H1 (cell line): Measurements from ENCODE around the gene PAX7. TPM values are rescaled to one million over a fixed set of nuclear protein-coding genes. Genes with fewer than 3 reads are reported as not detected.

Experiments used
- EP300 ChIP-seq, 2 experiments: IDR thresholded peaks; 1 replicate in 1 of 2; 2 replicates in 1 of 2; pipeline ENCODE4 v1.6.1; 2011 to 2012; ENCODE audit warnings: low read depth in 2 of 2, low read length in 2 of 2, mild to moderate bottlenecking in 2 of 2, borderline replicate concordance in 1 of 2, inconsistent platforms in 1 of 2, moderate library complexity in 1 of 2
- KDM5A ChIP-seq: fragments of 200-600 bp; IDR thresholded peaks from 2 replicates; pipeline ENCODE4 v1.7.1; 2012; ENCODE audit warnings: mild to moderate bottlenecking, low read length, inconsistent platforms, mixed read lengths
- SP1 ChIP-seq: IDR thresholded peaks from 2 replicates; pipeline ENCODE4 v1.6.1; 2011; ENCODE audit warnings: low read depth, low read length
- SRF ChIP-seq: IDR thresholded peaks from 2 replicates; pipeline ENCODE4 v1.6.1; 2011; ENCODE audit warnings: mild to moderate bottlenecking, low read depth, low read length, moderate library complexity
- TBP ChIP-seq: IDR thresholded peaks from 2 replicates; pipeline ENCODE4 v1.6.1; 2011; ENCODE audit warnings: low read depth, low read length, improper control_type of control experiment
- TEAD4 ChIP-seq: IDR thresholded peaks from 2 replicates; pipeline ENCODE4 v1.6.1; 2012; ENCODE audit warnings: low read depth, low read length, inconsistent platforms, mixed read lengths
- polyA plus RNA-seq, 7 experiments: library from polyadenylated mRNA; depleted of rRNA in 3 of 7; stranded (reverse) in 5 of 7; unstranded in 2 of 7; fragments of >200 nt in 5 of 7; fragments of 200-250 nt in 2 of 7; gene quantifications; 1 replicate in 5 of 7; 2 replicates in 1 of 7; 4 replicates in 1 of 7; pipeline versions ENCODE4 v1.2.1 to v1.2.3, GENCODE V29; 2011 to 2013; ENCODE audit warnings: missing spikeins in 2 of 7, mixed read lengths in 2 of 7
- total RNA-seq: library from RNA; stranded (reverse); fragmentation: NEBNext Ultra II Directional; extraction: Animal tissue kit (Norgen Biotek cat#: 25700); gene quantifications from 2 replicates; pipeline ENCODE4 v1.2.1, GENCODE V29; 2021

Gene PAX7
- total and polyA plus RNA-seq, 2 of the 8 experiments (the other 6 are each of a cell fraction or from before 2014, with no cell fraction given), result not detected

GRCh38 chr1:18684303-18684702, 53.7 kb downstream of the PAX7 start (continued):
- TF ChIP-seq TEAD4, result no peak
- TF ChIP-seq SP1, result no peak
- no peak for TF ChIP-seq TBP
- no peak for TF ChIP-seq KDM5A
- no peak for TF ChIP-seq EP300 (IDR thresholded peaks at IDR 0.05; ENCODE audit: borderline replicate concordance in 1 of 2, low read depth in 2 of 2, low read length in 2 of 2)
- TF ChIP-seq SRF, result no peak
